ENCODE data around the gene TMPRSS4.

DNA sequence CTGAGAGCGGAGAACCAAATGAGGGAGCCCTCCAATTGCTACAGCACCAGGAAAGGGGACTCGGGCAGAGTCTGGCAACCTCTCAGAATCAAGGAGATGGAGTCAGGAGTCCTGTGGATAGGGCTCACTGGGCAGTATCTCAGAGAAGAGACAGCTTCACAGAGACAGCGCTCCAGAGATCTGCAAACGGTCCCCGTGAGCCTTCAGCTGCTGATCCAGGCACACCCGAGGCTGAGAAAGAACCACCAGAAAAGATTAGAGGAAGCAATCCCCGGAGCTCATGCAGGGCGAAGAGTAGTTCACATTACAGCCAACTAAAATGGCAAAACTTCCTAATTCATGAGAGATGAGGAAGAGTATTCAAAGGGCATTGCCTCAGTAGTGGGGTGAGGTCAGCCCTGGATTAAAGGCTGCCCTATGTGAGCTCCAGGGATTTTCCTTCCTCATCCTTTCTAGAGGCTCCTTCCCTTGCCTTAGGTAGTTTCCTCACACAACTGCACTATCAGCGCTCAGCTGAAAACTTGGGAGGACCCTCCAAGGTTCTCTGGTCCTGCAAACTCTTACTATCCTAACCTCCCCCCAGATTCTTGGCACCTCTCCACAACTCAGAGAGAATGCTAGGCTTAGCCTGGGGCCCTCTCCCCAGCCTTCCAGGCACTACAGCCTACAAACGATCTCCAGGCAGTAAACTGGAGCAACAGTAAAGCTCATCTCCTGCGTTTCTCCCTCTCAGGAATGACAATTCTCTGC, 52.0 kb downstream of the TMPRSS4 start:
- TF ChIP-seq GATA2 (IDR thresholded peaks at IDR 0.05; ENCODE audit: low read depth, low read length) (no peak), GATA3 (IDR thresholded peaks at IDR 0.05; ENCODE audit: low read depth, low read length) (no peak)
